ENCODE results near the gene MOCS1.

Gene MOCS1

GRCh38 chr6:39893286-39893685 is 41.0 kb downstream of the MOCS1 start:
- DNase-seq (ENCODE audit: low read depth, low spot score) = no peak
- Histone ChIP-seq H3K27me3 (ENCODE audit: control insufficient read depth, insufficient read depth, low read length) (no peaks in the 10 kb centered on the region), H3K9me3 (ENCODE audit: control insufficient read depth, insufficient read depth, low read length) (no peaks in the 10 kb centered on the region), H3K4me1 (ENCODE audit: control insufficient read depth, insufficient read depth, low read length) (peaks cover 2% of the 10 kb centered on the region; the same call in 1 of the 2 replicates), H3K36me3 (ENCODE audit: control insufficient read depth, insufficient read depth, low read length) (no peaks in the 10 kb centered on the region), H3K27ac (ENCODE audit: low read length) (no peak overlapping the region), H3K4me3 (ENCODE audit: low read length) (no peak overlapping the region)
- WGBS (ENCODE audit: insufficient coverage, insufficient read length) = no CpG with 5 or more reads among the region's 8 CpGs

- Histone ChIP-seq H3K36me3 (ENCODE audit: control insufficient read depth, insufficient read depth, low read length) (no peaks in the 10 kb centered on the region), H3K4me1 (ENCODE audit: control insufficient read depth, insufficient read depth, low read length) (no peaks in the 10 kb centered on the region), H3K4me3 (ENCODE audit: low read length) (no peak overlapping the region), H3K27me3 (ENCODE audit: control insufficient read depth, insufficient read depth, low read length) (no peaks in the 10 kb centered on the region), H3K27ac (ENCODE audit: low read length) (no peak overlapping the region), H3K9me3 (ENCODE audit: control insufficient read depth, insufficient read depth, low read length) (no peaks in the 10 kb centered on the region)
- DNase-seq (ENCODE audit: low read depth, low spot score) = peak; percentile 29
- no CpG with 5 or more reads among the region's 2 CpGs for WGBS (ENCODE audit: insufficient coverage, insufficient read length)
These were observed 41.7 kb downstream of the MOCS1 start for GRCh38 chr6:39892490-39893129.

- Histone ChIP-seq H3K4me3 (ENCODE audit: low read length) (no peak overlapping the region), H3K9me3 (ENCODE audit: control insufficient read depth, insufficient read depth, low read length) (no peaks in the 10 kb centered on the region), H3K27ac (ENCODE audit: low read length) (no peak overlapping the region), H3K27me3 (ENCODE audit: control insufficient read depth, insufficient read depth, low read length) (no peaks in the 10 kb centered on the region), H3K4me1 (ENCODE audit: control insufficient read depth, insufficient read depth, low read length) (no peaks in the 10 kb centered on the region), H3K36me3 (ENCODE audit: control insufficient read depth, insufficient read depth, low read length) (no peaks in the 10 kb centered on the region)
- WGBS (ENCODE audit: insufficient coverage, insufficient read length) = no CpG with 5 or more reads among the region's 4 CpGs
- DNase-seq (ENCODE audit: low read depth, low spot score) = no peak
These were observed 42.3 kb downstream of the MOCS1 start for GRCh38 chr6:39891976-39892375.

- DNase-seq (ENCODE audit: low read depth, low spot score) = no peak
- Histone ChIP-seq H3K36me3 (ENCODE audit: control insufficient read depth, insufficient read depth, low read length) (no peaks in the 10 kb centered on the region), H3K27me3 (ENCODE audit: control insufficient read depth, insufficient read depth, low read length) (no peaks in the 10 kb centered on the region), H3K27ac (ENCODE audit: low read length) (no peak overlapping the region), H3K4me1 (ENCODE audit: control insufficient read depth, insufficient read depth, low read length) (no peaks in the 10 kb centered on the region), H3K4me3 (ENCODE audit: low read length) (no peak overlapping the region), H3K9me3 (ENCODE audit: control insufficient read depth, insufficient read depth, low read length) (no peaks in the 10 kb centered on the region)
- no CpG with 5 or more reads among the region's 6 CpGs for WGBS (ENCODE audit: insufficient coverage, insufficient read length)
These were observed 42.9 kb downstream of the MOCS1 start for GRCh38 chr6:39891353-39891752.

DNA sequence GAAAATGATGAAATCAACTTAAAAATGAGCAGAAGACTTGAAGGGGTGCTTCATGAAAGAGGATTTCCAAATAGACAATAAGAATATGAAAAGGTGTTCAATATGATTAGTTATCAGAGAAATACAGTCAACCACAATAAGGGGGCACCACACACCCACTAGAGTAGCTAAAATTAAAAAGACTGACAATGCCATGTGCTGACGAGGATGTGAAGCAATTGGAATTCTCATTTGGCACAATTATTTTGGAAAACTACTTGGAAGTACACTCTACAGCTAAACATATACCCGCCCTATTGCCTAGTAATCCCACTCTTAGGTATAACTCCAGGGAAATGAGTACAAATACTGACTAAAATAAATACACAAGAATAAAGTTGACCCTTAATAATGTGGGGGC is 45.0 kb downstream of the MOCS1 start:
- Histone ChIP-seq H3K27me3 (ENCODE audit: control insufficient read depth, insufficient read depth, low read length) (no peaks in the 10 kb centered on the region), H3K27ac (ENCODE audit: low read length) (no peak overlapping the region), H3K36me3 (ENCODE audit: control insufficient read depth, insufficient read depth, low read length) (no peaks in the 10 kb centered on the region), H3K4me1 (ENCODE audit: control insufficient read depth, insufficient read depth, low read length) (no peaks in the 10 kb centered on the region), H3K4me3 (ENCODE audit: low read length) (no peak overlapping the region), H3K9me3 (ENCODE audit: control insufficient read depth, insufficient read depth, low read length) (no peaks in the 10 kb centered on the region)
- DNase-seq (ENCODE audit: low read depth, low spot score) = no peak
- WGBS (ENCODE audit: insufficient coverage, insufficient read length) = no CpG with 5 or more reads among the region's 2 CpGs

GRCh38 chr6:39887692-39888450 is 46.4 kb downstream of the MOCS1 start:
- Histone ChIP-seq H3K27ac (ENCODE audit: low read length) (no peak overlapping the region), H3K9me3 (ENCODE audit: control insufficient read depth, insufficient read depth, low read length) (no peaks in the 10 kb centered on the region), H3K27me3 (ENCODE audit: control insufficient read depth, insufficient read depth, low read length) (no peaks in the 10 kb centered on the region), H3K4me1 (ENCODE audit: control insufficient read depth, insufficient read depth, low read length) (no peaks in the 10 kb centered on the region), H3K36me3 (ENCODE audit: control insufficient read depth, insufficient read depth, low read length) (no peaks in the 10 kb centered on the region), H3K4me3 (ENCODE audit: low read length) (no peak overlapping the region)
- no CpG with 5 or more reads among the region's 14 CpGs for WGBS (ENCODE audit: insufficient coverage, insufficient read length)
- DNase-seq (ENCODE audit: low read depth, low spot score) = no peak

DNA sequence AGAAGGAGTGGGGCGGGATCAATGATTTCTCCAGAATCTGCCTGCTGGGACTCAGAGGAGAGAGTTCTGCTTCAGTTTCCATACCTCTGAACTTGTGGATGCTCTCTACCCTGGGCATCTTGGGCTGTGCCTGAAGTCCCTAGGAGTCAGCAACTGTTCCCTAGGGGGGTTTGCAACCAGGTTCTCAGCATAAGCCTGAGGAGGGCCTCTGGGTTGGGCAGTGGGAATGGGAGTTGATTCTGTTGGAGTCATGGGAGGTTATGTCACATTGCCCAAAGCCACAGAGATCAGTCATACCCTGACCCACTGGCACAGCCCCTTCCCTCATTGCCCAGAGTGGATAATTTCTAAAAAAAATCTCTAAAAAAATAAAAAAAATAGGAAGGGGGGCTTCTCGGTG is 47.4 kb downstream of the MOCS1 start:
- H3K27me3 ChIP-seq (ENCODE audit: control insufficient read depth, insufficient read depth, low read length) = no peaks in the 10 kb centered on the region
- DNase-seq (ENCODE audit: low read depth, low spot score) = no peak
- no peaks in the 10 kb centered on the region for H3K9me3 ChIP-seq (ENCODE audit: control insufficient read depth, insufficient read depth, low read length)
- no peak overlapping the region for H3K27ac ChIP-seq (ENCODE audit: low read length)
- no peaks in the 10 kb centered on the region for H3K4me1 ChIP-seq (ENCODE audit: control insufficient read depth, insufficient read depth, low read length)
- WGBS (ENCODE audit: insufficient coverage, insufficient read length) = no CpG with 5 or more reads among the region's 2 CpGs
- no peak overlapping the region for H3K4me3 ChIP-seq (ENCODE audit: low read length)
- no peaks in the 10 kb centered on the region for H3K36me3 ChIP-seq (ENCODE audit: control insufficient read depth, insufficient read depth, low read length)

GRCh38 chr6:39885691-39886090 is 48.6 kb downstream of the MOCS1 start:
- Histone ChIP-seq H3K27ac (ENCODE audit: low read length) (no peak overlapping the region), H3K36me3 (ENCODE audit: control insufficient read depth, insufficient read depth, low read length) (no peaks in the 10 kb centered on the region), H3K27me3 (ENCODE audit: control insufficient read depth, insufficient read depth, low read length) (no peaks in the 10 kb centered on the region), H3K4me1 (ENCODE audit: control insufficient read depth, insufficient read depth, low read length) (no peaks in the 10 kb centered on the region), H3K4me3 (ENCODE audit: low read length) (no peak overlapping the region), H3K9me3 (ENCODE audit: control insufficient read depth, insufficient read depth, low read length) (no peaks in the 10 kb centered on the region)
- no peak for DNase-seq (ENCODE audit: low read depth, low spot score)
- WGBS (ENCODE audit: insufficient coverage, insufficient read length) = no CpG with 5 or more reads among the region's 7 CpGs

DNA sequence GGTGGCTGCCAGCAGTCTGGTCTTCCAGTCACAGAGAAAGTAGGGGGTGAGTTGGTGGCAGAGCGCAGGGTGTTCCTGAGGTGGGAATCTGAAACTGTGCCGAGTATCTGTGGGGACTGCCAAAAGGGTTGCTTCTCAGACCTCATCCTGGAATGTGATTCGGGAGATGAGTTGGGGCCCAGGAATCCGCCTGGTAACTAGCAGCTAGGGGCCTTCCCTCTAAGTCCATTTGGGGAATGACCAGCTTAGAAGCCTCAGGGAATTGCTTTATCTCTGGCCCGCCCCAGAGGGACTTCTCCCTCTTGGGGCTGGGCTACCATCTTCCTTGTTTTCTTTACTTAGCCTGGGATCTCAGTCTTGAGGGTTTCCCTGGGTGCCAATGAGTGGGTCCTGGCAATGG is 49.6 kb downstream of the MOCS1 start:
- WGBS (ENCODE audit: insufficient coverage, insufficient read length) = no CpG with 5 or more reads among the region's 5 CpGs
- no peaks in the 10 kb centered on the region for H3K4me1 ChIP-seq (ENCODE audit: control insufficient read depth, insufficient read depth, low read length)

GRCh38 chr6:39882531-39882899 is 51.7 kb downstream of the MOCS1 start:
- H3K36me3 ChIP-seq (ENCODE audit: control insufficient read depth, insufficient read depth, low read length) = no peaks in the 10 kb centered on the region
- no peaks in the 10 kb centered on the region for H3K27me3 ChIP-seq (ENCODE audit: control insufficient read depth, insufficient read depth, low read length)
- no peaks in the 10 kb centered on the region for H3K9me3 ChIP-seq (ENCODE audit: control insufficient read depth, insufficient read depth, low read length)
- no peak overlapping the region for H3K27ac ChIP-seq (ENCODE audit: low read length)
- DNase-seq (ENCODE audit: low read depth, low spot score) = no peak
- H3K4me3 ChIP-seq (ENCODE audit: low read length) = no peak overlapping the region
- no CpG with 5 or more reads among the region's 8 CpGs for WGBS (ENCODE audit: insufficient coverage, insufficient read length)
- H3K4me1 ChIP-seq (ENCODE audit: control insufficient read depth, insufficient read depth, low read length) = no peaks in the 10 kb centered on the region

More for the DNA sequence above, 49.6 kb downstream of the MOCS1 start:
- Histone ChIP-seq H3K9me3 (ENCODE audit: control insufficient read depth, insufficient read depth, low read length) (no peaks in the 10 kb centered on the region), H3K36me3 (ENCODE audit: control insufficient read depth, insufficient read depth, low read length) (no peaks in the 10 kb centered on the region), H3K4me3 (ENCODE audit: low read length) (no peak overlapping the region), H3K27ac (ENCODE audit: low read length) (no peak overlapping the region), H3K27me3 (ENCODE audit: control insufficient read depth, insufficient read depth, low read length) (no peaks in the 10 kb centered on the region)
- no peak for DNase-seq (ENCODE audit: low read depth, low spot score)

Measured in iPS DF 6.9 (cell line).